Ovary (tissue), 9 donors: ENCODE data around the gene RNF180. TPM values are rescaled to one million over a fixed set of nuclear protein-coding genes. Genes with fewer than 3 reads are reported as not detected.

ENCODE experiments used
- DNase-seq, 5 donors: peaks; one replicate each; pipeline ENCODE4 v3.0.0-alpha.2; 2019 to 2020
- H3K27ac ChIP-seq, 2 donors: fragments of 200-600 bp; one replicate each; pipeline versions ENCODE4 v1.5.1 to v1.8.0; 2019 to 2022
- H3K27me3 ChIP-seq: fragments of 200-600 bp; one replicate; pipeline ENCODE4 v1.8.0; 2022
- H3K36me3 ChIP-seq: fragments of 200-600 bp; sonication (generic); one replicate; pipeline ENCODE4 v1.5.1; 2019
- H3K4me1 ChIP-seq: one replicate; pipeline ENCODE4 v1.8.1; 2013; ENCODE audit warnings: mild to moderate bottlenecking, moderate library complexity; ENCODE audit not compliant: insufficient read depth
- H3K4me3 ChIP-seq: fragments of 200-600 bp; sonication (generic); one replicate; pipeline ENCODE4 v1.5.1; 2017
- H3K9me3 ChIP-seq, 2 donors: fragments of 200-600 bp in 1 of 2; sonication (generic) in 1 of 2; one replicate each; pipeline versions ENCODE4 v1.5.1 to v1.8.1; 2013 to 2019; ENCODE audit warnings: mild to moderate bottlenecking in 1 of 2, moderate library complexity in 1 of 2
- EP300 ChIP-seq: sonication (generic); formaldehyde crosslinking; IDR thresholded peaks from one replicate; pipeline ENCODE4 v1.6.1; 2017; ENCODE audit warnings: antibody characterized with exemption
- POLR2A ChIP-seq: fragments of 450-650 bp; IDR thresholded peaks from one replicate; pipeline ENCODE4 v1.6.1; 2017; ENCODE audit warnings: antibody characterized with exemption, mild to moderate bottlenecking, moderate library complexity
- WGBS, 3 donors: extraction: QIAGEN DNeasy Blood & Tissue Kit in 1 of 3; methylation state at CpG; one replicate each; pipeline versions ENCODE4 v1.1.5 to v1.1.7; 2013 to 2017; 5-methylcytosine and 5-hydroxymethylcytosine counted together
- intact Hi-C, 4 donors: fragments of 100-400 bp; cut with DNase I; formaldehyde crosslinking; loops; one replicate each; pipeline versions ENCODE4 v1.11.0 to v1.15.1; 2022 to 2023
- polyA plus RNA-seq, 2 donors: library from polyadenylated mRNA; stranded (reverse); fragments of 200-250 nt in 1 of 2; fragments of 350-450 nt in 1 of 2; fragmentation: Illumina TruSeq in 1 of 2; extraction: RNeasy Lipid Tissue Mini Kit (QIAGEN cat#74804) in 1 of 2; gene quantifications; one replicate each; pipeline ENCODE4 v1.2.3, GENCODE V29; 2013 to 2014
- total RNA-seq, 7 donors: library from RNA; depleted of rRNA in 2 of 7; stranded (reverse); fragments of >200 nt in 2 of 7; fragmentation: NEBNext Ultra II Directional in 3 of 7; extraction: Animal tissue kit (Norgen Biotek cat#: 25700) in 3 of 7; gene quantifications; one replicate each; pipeline versions ENCODE4 v1.1.0 to v1.2.4, GENCODE V29; 2016 to 2023
- TF ChIP-seq, protein P1 (sequence below), 3 donors: fragments of 450-650 bp in 2 of 3; fragments of 200-600 bp in 1 of 3; IDR thresholded peaks; one replicate each; pipeline versions ENCODE4 v1.5.1 to v1.8.0; 2016 to 2022; ENCODE audit warnings: antibody characterized with exemption in 3 of 3, mild to moderate bottlenecking in 1 of 3
- donor health status: DM: no; HTN: no; CAD: no; lungs with moderate emphysema.
- donor health status: DM: no; HTN: no; CAD: no.
- donor health status: Bipolar disorder and iron deficiency.
- donor health status: DM: yes; HTN: yes; CAD: no.
- donor health status: DM: no; HTN: no; CAD: no.
- donor health status: DM: yes; HTN: yes; CAD: no.

Gene RNF180
- total and polyA plus RNA-seq, 9 donors: 5.2 to 26.9 (median 21.7) TPM

DNA sequence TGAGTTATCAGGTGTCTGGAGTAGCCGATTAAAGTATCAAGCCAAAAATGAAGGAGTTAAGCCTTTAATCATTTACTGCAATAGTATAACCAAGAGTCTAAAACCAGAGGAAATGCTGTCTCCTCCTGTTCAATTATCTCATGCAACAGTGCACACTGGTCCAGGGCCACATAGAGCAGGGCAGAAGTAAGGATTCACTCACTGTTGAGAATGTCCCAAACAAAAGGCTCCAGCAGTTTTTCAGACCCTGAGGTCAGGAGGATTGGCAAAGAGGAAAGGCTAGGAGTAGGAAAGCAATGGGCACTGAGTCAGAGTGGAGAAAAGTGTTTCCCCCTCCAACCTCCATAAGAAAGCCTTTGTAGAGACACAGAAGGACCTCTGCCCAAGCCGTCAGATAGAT is 168.2 kb downstream of the RNF180 start:
- Histone ChIP-seq H3K9me3 (no peaks in the 10 kb centered on the region), H3K4me1 (no peaks in the 10 kb centered on the region), H3K27me3 (no peaks in the 10 kb centered on the region), H3K36me3 (no peaks in the 10 kb centered on the region), H3K27ac (no peak overlapping the region), H3K4me3 (no peak overlapping the region)
- DNase-seq: no peak
- intact Hi-C loops: no loop called here
- WGBS, 3 donors: 72 to 96% (median 90%) methylated on average over 2 of the region's 2 CpGs
- TF ChIP-seq, protein P1, sequence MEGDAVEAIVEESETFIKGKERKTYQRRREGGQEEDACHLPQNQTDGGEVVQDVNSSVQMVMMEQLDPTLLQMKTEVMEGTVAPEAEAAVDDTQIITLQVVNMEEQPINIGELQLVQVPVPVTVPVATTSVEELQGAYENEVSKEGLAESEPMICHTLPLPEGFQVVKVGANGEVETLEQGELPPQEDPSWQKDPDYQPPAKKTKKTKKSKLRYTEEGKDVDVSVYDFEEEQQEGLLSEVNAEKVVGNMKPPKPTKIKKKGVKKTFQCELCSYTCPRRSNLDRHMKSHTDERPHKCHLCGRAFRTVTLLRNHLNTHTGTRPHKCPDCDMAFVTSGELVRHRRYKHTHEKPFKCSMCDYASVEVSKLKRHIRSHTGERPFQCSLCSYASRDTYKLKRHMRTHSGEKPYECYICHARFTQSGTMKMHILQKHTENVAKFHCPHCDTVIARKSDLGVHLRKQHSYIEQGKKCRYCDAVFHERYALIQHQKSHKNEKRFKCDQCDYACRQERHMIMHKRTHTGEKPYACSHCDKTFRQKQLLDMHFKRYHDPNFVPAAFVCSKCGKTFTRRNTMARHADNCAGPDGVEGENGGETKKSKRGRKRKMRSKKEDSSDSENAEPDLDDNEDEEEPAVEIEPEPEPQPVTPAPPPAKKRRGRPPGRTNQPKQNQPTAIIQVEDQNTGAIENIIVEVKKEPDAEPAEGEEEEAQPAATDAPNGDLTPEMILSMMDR (IDR thresholded peaks at IDR 0.05): no peak
- no peak for TF ChIP-seq EP300
- no peak for TF ChIP-seq POLR2A

DNA sequence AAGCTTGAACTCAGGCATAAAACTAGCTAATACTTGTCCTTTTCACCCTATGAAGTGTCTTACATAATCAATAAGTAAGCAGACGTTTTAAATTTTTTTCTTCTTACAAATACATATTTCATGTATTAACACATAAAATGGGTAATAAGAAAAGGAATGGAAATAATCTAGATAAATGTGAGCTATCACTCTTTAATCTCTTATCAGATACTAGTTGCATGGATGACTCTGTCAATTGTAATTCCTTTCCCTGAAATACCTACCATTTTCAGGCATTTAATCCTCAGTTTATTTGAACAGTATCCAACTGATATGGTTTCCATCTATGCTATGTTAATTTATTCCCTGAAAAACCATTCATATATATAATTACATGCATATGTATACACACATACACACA is 174.1 kb downstream of the RNF180 start:
- Histone ChIP-seq H3K4me1 (no peaks in the 10 kb centered on the region), H3K27me3 (no peaks in the 10 kb centered on the region), H3K36me3 (no peaks in the 10 kb centered on the region), H3K4me3 (no peak overlapping the region), H3K27ac (no peak overlapping the region), H3K9me3 (no peaks in the 10 kb centered on the region)
- intact Hi-C loops: no loop called here
- no peak for DNase-seq
- 73 to 85% (median 78%) methylated on average over 1 of the region's 1 CpG for WGBS, 3 donors
- TF ChIP-seq, protein P1 (IDR thresholded peaks at IDR 0.05): no peak
- no peak for TF ChIP-seq POLR2A
- TF ChIP-seq EP300: no peak

DNA sequence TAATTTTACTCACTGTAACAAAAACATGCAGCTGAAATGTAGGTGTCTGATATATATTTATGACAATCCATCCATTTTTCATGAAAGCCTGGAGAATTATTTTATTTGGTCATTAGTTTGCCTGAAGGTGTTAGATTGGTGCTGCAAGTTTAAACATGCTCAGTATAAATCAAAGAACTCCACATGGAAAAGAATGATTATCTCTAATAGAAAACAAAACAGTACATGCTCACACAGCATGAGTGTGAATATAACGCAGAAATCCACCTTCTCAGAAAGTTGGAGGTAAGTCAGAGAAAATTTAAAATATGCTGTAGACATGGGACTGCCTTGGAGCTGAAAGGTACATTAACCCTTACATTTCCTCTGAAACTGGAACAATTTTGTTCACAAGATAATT is 174.7 kb downstream of the RNF180 start:
- H3K4me3 ChIP-seq: no peak overlapping the region

DNA sequence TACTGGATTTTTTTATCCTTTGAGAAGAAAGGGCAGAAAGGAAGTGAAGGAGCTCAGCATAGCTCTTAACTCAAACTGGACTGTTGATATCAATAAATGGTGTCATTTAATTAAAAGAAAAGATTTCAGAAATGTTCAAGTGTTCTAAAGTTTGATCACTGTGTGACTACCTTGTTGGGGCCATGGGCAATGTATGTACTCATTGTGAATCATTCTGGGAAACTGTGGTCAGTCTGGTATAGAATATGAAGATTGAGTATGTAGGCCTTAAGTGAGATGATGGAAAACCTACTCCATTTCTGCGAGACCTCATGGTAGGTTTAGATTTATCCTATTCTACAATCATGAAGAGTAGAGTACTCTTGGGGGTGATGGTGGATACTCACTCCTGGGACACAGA is 175.7 kb downstream of the RNF180 start:
- Histone ChIP-seq H3K27me3 (no peaks in the 10 kb centered on the region), H3K4me1 (peaks cover 1% of the 10 kb centered on the region), H3K27ac (no peak overlapping the region), H3K9me3 (no peaks in the 10 kb centered on the region), H3K36me3 (no peaks in the 10 kb centered on the region), H3K4me3 (no peak overlapping the region)
- DNase-seq: no peak
- intact Hi-C loops: no loop called here
- WGBS, 3 donors: 96 to 100% (median 97%) methylated on average over 1 of the region's 1 CpG
- no peak for TF ChIP-seq POLR2A

More for the DNA sequence above, 174.7 kb downstream of the RNF180 start:
- WGBS, 3 donors: 17 to 31% (median 18%) methylated on average over 1 of the region's 1 CpG
- H3K36me3 ChIP-seq: no peaks in the 10 kb centered on the region
- TF ChIP-seq POLR2A (no peak), EP300 (no peak)
- TF ChIP-seq, protein P1 (IDR thresholded peaks at IDR 0.05): no peak
- no peaks in the 10 kb centered on the region for H3K4me1 ChIP-seq
- no peaks in the 10 kb centered on the region for H3K27me3 ChIP-seq
- no peak for DNase-seq
- H3K9me3 ChIP-seq: no peaks in the 10 kb centered on the region
- intact Hi-C loops: no loop called here
- H3K27ac ChIP-seq: no peak overlapping the region

DNA sequence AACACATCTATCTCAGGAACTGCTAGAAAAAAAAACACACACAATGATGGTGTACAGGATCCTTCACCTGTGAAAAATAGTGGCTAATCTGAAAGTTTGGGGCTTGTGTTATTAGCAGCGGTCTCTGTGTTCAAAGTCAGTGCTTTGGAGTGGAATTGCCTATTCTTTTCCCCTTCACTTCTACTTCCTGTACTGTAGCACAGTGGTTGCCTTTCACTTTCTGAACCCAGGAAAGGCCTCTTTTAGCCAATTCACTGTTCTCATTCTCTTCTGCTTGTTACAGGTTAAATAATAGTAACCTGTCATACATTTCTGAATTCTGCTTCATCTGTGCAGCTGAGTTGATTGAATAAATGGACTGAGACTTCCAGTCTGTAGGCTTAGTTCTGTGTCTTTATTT is 178.9 kb downstream of the RNF180 start:
- no peaks in the 10 kb centered on the region for H3K9me3 ChIP-seq
- H3K27ac ChIP-seq: no peak overlapping the region
- DNase-seq: no peak
- WGBS, 3 donors: 94 to 97% (median 96%) methylated on average over 1 of the region's 1 CpG
- H3K4me1 ChIP-seq: peaks cover 2% of the 10 kb centered on the region
- H3K36me3 ChIP-seq: no peaks in the 10 kb centered on the region
- intact Hi-C loops: no loop called here
- no peaks in the 10 kb centered on the region for H3K27me3 ChIP-seq
- no peak overlapping the region for H3K4me3 ChIP-seq
- TF ChIP-seq, protein P1 (IDR thresholded peaks at IDR 0.05): no peak
- TF ChIP-seq POLR2A (no peak), EP300 (no peak)
